ENCODE results near the gene DTX1.

Gene DTX1

DNA sequence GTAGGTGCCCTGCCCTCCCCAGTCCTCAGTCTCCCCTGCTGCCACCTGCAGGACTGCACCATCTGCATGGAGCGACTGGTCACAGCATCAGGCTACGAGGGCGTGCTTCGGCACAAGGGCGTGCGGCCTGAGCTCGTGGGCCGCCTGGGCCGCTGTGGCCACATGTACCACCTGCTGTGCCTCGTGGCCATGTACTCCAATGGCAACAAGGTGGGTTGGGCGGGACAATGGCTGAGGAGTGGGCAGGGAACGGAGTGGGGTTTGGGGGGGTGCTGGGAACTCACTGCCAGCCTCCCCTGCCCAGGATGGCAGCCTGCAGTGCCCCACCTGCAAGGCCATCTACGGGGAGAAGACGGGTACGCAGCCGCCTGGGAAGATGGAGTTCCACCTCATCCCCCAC, 38.2 kb downstream of the DTX1 start:
- peaks cover 43% of the 10 kb centered on the region for H3K4me1 ChIP-seq (ENCODE audit: low read depth, poor library complexity, severe bottlenecking)

DNA sequence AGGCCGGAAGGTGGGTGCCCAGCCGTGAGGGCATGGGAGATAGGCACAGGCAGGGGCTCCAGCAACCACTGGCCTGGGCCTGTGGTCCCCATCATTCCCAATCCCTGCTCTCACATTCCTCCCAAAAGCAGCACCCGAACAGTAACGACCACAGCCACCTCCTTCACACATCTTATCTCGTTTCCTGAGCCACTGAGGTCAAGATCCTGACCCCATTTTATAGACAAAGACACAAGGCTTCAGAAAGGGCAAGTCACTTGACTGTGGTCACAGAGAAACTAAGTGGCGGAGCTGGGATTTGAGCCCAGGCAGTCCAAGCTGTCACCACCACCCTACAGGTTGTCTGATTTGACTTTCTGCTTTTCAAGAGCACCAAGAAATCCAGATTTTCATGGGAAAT, 38.9 kb downstream of the DTX1 start:
- Histone ChIP-seq H3K4me2 (peak overlapping the region; percentile 33; the same call in 1 of the 2 replicates), H3K9ac (no peak overlapping the region), H3K36me3 (ENCODE audit: insufficient read depth) (no peaks in the 10 kb centered on the region), H3K79me2 (ENCODE audit: insufficient read depth, low read depth) (no peaks in the 10 kb centered on the region), H3K27me3 (ENCODE audit: insufficient read depth, low read depth) (no peaks in the 10 kb centered on the region), H3K27ac (peak overlapping the region; percentile 22; the same call in 1 of the 2 replicates), H3K4me3 (IDR thresholded peaks at IDR 0.05; ENCODE audit: insufficient read depth, low read depth, low read length) (no peak overlapping the region), H4K20me1 (ENCODE audit: insufficient read depth) (no peaks in the 10 kb centered on the region), H2AFZ (ENCODE audit: low read depth) (no peak overlapping the region), H3K4me1 (ENCODE audit: low read depth, poor library complexity, severe bottlenecking) (peaks cover 43% of the 10 kb centered on the region)
- TF ChIP-seq, protein P1, sequence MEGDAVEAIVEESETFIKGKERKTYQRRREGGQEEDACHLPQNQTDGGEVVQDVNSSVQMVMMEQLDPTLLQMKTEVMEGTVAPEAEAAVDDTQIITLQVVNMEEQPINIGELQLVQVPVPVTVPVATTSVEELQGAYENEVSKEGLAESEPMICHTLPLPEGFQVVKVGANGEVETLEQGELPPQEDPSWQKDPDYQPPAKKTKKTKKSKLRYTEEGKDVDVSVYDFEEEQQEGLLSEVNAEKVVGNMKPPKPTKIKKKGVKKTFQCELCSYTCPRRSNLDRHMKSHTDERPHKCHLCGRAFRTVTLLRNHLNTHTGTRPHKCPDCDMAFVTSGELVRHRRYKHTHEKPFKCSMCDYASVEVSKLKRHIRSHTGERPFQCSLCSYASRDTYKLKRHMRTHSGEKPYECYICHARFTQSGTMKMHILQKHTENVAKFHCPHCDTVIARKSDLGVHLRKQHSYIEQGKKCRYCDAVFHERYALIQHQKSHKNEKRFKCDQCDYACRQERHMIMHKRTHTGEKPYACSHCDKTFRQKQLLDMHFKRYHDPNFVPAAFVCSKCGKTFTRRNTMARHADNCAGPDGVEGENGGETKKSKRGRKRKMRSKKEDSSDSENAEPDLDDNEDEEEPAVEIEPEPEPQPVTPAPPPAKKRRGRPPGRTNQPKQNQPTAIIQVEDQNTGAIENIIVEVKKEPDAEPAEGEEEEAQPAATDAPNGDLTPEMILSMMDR (conservative IDR thresholded peaks at IDR 0.05; ENCODE audit: low read depth, low read length), result no peak

More for the DNA sequence above, 38.2 kb downstream of the DTX1 start:
- Histone ChIP-seq H3K27me3 (ENCODE audit: insufficient read depth, low read depth) (no peaks in the 10 kb centered on the region), H3K4me3 (IDR thresholded peaks at IDR 0.05; ENCODE audit: insufficient read depth, low read depth, low read length) (no peak overlapping the region), H3K4me2 (no peak overlapping the region), H4K20me1 (ENCODE audit: insufficient read depth) (no peaks in the 10 kb centered on the region), H2AFZ (ENCODE audit: low read depth) (no peak overlapping the region), H3K27ac (no peak overlapping the region), H3K79me2 (ENCODE audit: insufficient read depth, low read depth) (no peaks in the 10 kb centered on the region), H3K9ac (no peak overlapping the region), H3K36me3 (ENCODE audit: insufficient read depth) (no peaks in the 10 kb centered on the region)
- TF ChIP-seq, protein P1 (conservative IDR thresholded peaks at IDR 0.05; ENCODE audit: low read depth, low read length), result no peak

DNA sequence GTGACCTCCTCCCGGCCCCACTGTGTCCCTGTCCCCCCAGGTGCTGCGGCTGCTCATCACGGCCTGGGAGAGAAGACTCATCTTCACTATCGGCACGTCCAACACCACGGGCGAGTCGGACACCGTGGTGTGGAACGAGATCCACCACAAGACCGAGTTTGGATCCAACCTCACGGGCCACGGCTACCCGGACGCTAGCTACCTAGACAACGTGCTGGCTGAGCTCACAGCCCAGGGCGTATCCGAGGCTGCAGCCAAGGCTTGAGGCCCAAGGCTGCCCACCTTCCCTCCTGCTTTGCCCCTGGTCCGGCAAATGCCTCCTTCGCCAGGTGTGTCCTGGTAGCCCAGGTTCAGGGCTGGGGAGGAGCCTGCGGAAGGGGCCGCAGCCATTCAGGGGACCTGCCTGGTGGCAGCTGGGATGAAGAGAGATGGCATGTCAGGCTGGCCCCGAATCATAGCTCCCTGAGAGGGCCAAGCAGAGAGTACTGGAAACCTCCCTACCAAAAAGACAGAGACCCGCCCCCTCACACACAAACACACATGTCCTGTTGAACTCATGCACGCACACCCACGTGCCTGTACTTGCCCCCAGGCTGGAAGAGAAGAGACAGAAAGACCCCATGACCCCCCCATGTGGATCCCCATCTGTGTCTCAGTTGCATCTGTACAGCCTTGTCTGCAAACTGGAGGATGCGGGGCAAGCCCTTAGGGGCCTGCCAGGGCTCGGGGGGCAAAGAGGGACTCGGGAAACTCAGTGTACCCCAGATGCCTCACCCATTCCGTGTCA, 40.3 kb downstream of the DTX1 start:
- H3K9ac ChIP-seq, result no peak overlapping the region
- no peaks in the 10 kb centered on the region for H4K20me1 ChIP-seq (ENCODE audit: insufficient read depth)
- H3K27ac ChIP-seq, result no peak overlapping the region
- H2AFZ ChIP-seq (ENCODE audit: low read depth), result no peak overlapping the region
- no peak overlapping the region for H3K4me3 ChIP-seq (IDR thresholded peaks at IDR 0.05; ENCODE audit: insufficient read depth, low read depth, low read length)
- H3K4me1 ChIP-seq (ENCODE audit: low read depth, poor library complexity, severe bottlenecking), result peaks cover 41% of the 10 kb centered on the region
- TF ChIP-seq, protein P1 (conservative IDR thresholded peaks at IDR 0.05; ENCODE audit: low read depth, low read length), result no peak
- no peaks in the 10 kb centered on the region for H3K27me3 ChIP-seq (ENCODE audit: insufficient read depth, low read depth)
- H3K36me3 ChIP-seq (ENCODE audit: insufficient read depth), result no peaks in the 10 kb centered on the region
- H3K79me2 ChIP-seq (ENCODE audit: insufficient read depth, low read depth), result no peaks in the 10 kb centered on the region
- H3K4me2 ChIP-seq, result no peak overlapping the region

DNA sequence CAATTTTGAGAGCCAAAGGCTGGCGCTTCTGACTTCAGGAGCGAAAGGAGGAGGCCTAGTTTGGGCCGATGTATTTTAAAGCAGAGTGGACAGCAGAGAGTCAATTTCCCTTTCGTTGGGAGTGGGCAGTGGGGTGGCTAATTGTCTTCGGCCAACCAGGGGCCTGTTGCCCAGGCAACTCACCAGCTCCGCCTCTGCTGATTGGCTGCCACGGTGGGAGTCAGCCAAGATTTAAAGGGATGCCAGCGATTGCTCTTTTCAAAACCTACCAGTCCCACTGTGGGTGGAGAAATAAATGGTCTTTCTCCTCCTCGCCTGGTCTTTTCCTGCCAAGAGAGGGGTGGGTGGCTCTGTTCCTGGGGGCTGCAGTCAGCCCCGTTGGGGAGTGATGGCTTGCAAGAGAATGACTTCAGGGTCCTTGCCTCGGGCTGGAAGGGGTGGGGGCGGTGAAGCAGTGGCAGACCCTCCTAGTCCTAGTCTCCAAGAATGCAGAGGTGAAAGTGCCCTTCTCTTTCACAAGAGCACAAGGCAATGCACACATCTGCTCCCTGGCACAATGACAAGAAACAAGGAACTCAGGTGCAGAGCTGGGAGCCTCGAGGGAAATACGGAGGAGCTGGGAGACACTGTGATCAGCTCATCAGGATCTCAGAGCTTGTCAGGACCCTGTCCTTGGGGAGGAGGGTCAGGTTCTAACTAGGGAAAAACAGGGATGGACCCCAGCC, 41.3 kb downstream of the DTX1 start:
- peak overlapping the region; percentile 45; the same call in 1 of the 2 replicates for H3K4me2 ChIP-seq
- H3K4me3 ChIP-seq (IDR thresholded peaks at IDR 0.05; ENCODE audit: insufficient read depth, low read depth, low read length), result no peak overlapping the region
- peaks cover 33% of the 10 kb centered on the region for H3K4me1 ChIP-seq (ENCODE audit: low read depth, poor library complexity, severe bottlenecking)
- H3K9ac ChIP-seq, result no peak overlapping the region; the same call in 1 of the 2 replicates
- no peak overlapping the region for H3K27ac ChIP-seq
- H4K20me1 ChIP-seq (ENCODE audit: insufficient read depth), result no peaks in the 10 kb centered on the region
- H2AFZ ChIP-seq (ENCODE audit: low read depth), result peak overlapping the region; percentile 41; the same call in 1 of the 2 replicates
- no peaks in the 10 kb centered on the region for H3K27me3 ChIP-seq (ENCODE audit: insufficient read depth, low read depth)
- no peaks in the 10 kb centered on the region for H3K36me3 ChIP-seq (ENCODE audit: insufficient read depth)
- H3K79me2 ChIP-seq (ENCODE audit: insufficient read depth, low read depth), result no peaks in the 10 kb centered on the region
- TF ChIP-seq, protein P1 (conservative IDR thresholded peaks at IDR 0.05; ENCODE audit: low read depth, low read length), result no peak
